Naive B cell (primary cell): Measurements from ENCODE around the gene XPNPEP3. TPM values are rescaled to one million over a fixed set of nuclear protein-coding genes. Genes with fewer than 3 reads are reported as not detected.

ENCODE experiments used
- ATAC-seq, 2 donors: fragments of 150-1000 bp; cut with Tn5 transposase; 2 replicates each; pipeline ENCODE4 v1.10.0; 2021; ENCODE audit warnings: low read depth in 2 of 2, mild to moderate bottlenecking in 2 of 2, moderate library complexity in 2 of 2
- DNase-seq: peaks from one replicate; pipeline ENCODE4 v3.0.0; 2022
- H3K27ac Mint-ChIP-seq, 6 donors: one replicate each; pipeline ENCODE4 v1.8.0; 2020 to 2022; ENCODE audit warnings: mild to moderate bottlenecking in 6 of 6, mixed read lengths in 6 of 6, moderate library complexity in 5 of 6, inconsistent platforms in 2 of 6
- H3K27me3 Mint-ChIP-seq, 3 donors: one replicate each; pipeline ENCODE4 v1.8.0; 2021 to 2022; ENCODE audit warnings: mixed read lengths in 3 of 3, mild to moderate bottlenecking in 1 of 3
- H3K36me3 Mint-ChIP-seq, 2 donors: one replicate each; pipeline ENCODE4 v1.8.0; 2020 to 2022; ENCODE audit warnings: mixed read lengths in 2 of 2, inconsistent platforms in 1 of 2, mild to moderate bottlenecking in 1 of 2
- H3K4me1 Mint-ChIP-seq, 3 donors: one replicate each; pipeline ENCODE4 v1.8.0; 2020 to 2022; ENCODE audit warnings: mixed read lengths in 3 of 3, inconsistent platforms in 1 of 3, mild to moderate bottlenecking in 1 of 3, moderate library complexity in 1 of 3
- H3K4me3 Mint-ChIP-seq, 8 donors: one replicate each; pipeline ENCODE4 v1.8.0; 2020 to 2022; ENCODE audit warnings: mild to moderate bottlenecking in 8 of 8, mixed read lengths in 8 of 8, moderate library complexity in 8 of 8, inconsistent platforms in 2 of 8
- H3K9me3 Mint-ChIP-seq, 7 donors: one replicate each; pipeline ENCODE4 v1.8.0; 2020 to 2022; ENCODE audit warnings: mixed read lengths in 7 of 7, mild to moderate bottlenecking in 5 of 7, inconsistent platforms in 2 of 7, moderate library complexity in 1 of 7
- polyA plus RNA-seq, 6 donors: library from polyadenylated mRNA; unstranded; fragments of 300-500 nt; fragmentation: Illumina TruSeq; gene quantifications; one replicate each; pipeline ENCODE4 v1.2.3, GENCODE V29; 2021; ENCODE audit warnings: low read depth in 6 of 6

XPNPEP3 gene
- polyA plus RNA-seq, 6 donors from 2014 or later: 2.5 to 14.9 (median 7.8) TPM

- DNase-seq (peak; percentile 63), ATAC-seq (peak; percentile 90)
- Mint-ChIP-seq H3K4me3 (peak overlapping the region in 7 of 8 donors; percentile 12 to 78 (median 62)), H3K4me1 (peaks cover 4 to 6% (median 5%) of the 10 kb centered on the region in 3 donors), H3K27ac (peak overlapping the region in 5 of 6 donors; percentile 21 to 85 (median 75)), H3K36me3 (peaks cover 0 to 18% of the 10 kb centered on the region in 2 donors), H3K9me3 (no peaks in the 10 kb centered on the region), H3K27me3 (no peaks in the 10 kb centered on the region)
Measured at GRCh38 chr22:40922484-40923303, 65.7 kb downstream of the XPNPEP3 start.

DNA sequence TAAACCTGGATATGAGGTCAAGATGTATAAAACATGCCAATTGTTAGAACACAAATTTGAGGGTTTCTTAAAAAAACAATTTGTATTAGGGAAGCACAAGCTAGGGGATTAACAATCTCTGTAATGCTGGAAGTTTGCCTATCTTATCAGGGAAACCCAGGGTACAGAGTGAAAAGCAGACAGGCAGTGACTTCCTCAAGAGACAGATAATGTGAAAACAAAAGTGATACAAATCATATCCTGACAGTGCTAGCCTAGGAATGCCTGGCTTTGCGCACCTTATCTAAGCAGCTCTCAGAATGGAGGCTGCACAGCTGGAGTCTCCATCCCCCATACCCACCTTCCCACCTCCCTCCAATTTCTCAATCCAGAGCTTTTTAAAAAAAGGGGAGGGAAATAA lies 71.7 kb downstream of the XPNPEP3 start:
- no peaks in the 10 kb centered on the region for H3K9me3 Mint-ChIP-seq
- H3K36me3 Mint-ChIP-seq: peaks cover 0 to 18% of the 10 kb centered on the region in 2 donors
- no peak overlapping the region for H3K27ac Mint-ChIP-seq
- no peaks in the 10 kb centered on the region for H3K4me1 Mint-ChIP-seq
- ATAC-seq (no peak), DNase-seq (no peak)
- H3K27me3 Mint-ChIP-seq: no peaks in the 10 kb centered on the region
- no peak overlapping the region for H3K4me3 Mint-ChIP-seq

DNA sequence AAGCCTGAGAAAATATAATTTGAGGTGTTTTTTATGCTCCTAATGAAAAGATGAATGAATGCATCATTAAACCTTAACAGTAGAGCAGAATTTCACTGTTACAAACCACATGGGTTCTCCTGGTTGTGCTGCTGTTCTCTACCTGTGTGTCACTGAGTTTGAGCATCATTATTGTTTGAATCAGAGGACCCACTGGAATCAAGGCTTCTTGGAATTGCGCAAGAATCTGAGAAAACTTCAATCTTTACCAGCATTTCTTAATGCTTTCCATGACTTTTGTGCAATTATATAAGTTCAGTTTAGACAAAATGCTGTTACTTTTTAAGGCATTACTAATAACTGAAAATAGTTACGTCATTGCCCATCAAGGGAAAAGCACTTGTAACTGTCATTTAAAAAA lies 75.4 kb downstream of the XPNPEP3 start:
- Mint-ChIP-seq H3K9me3 (no peaks in the 10 kb centered on the region), H3K27ac (no peak overlapping the region), H3K4me1 (no peaks in the 10 kb centered on the region), H3K4me3 (no peak overlapping the region), H3K36me3 (no peaks in the 10 kb centered on the region), H3K27me3 (no peaks in the 10 kb centered on the region)
- DNase-seq: no peak
- ATAC-seq: no peak

GRCh38 chr22:40939202-40939601 lies 82.3 kb downstream of the XPNPEP3 start:
- DNase-seq (no peak), ATAC-seq (no peak)
- Mint-ChIP-seq H3K9me3 (peaks cover 0 to 1% (median 0%) of the 10 kb centered on the region in 7 donors), H3K36me3 (no peaks in the 10 kb centered on the region), H3K27me3 (no peaks in the 10 kb centered on the region), H3K27ac (peak overlapping the region in 1 of 6 donors; percentile 18), H3K4me1 (peaks cover 9 to 34% (median 14%) of the 10 kb centered on the region in 3 donors), H3K4me3 (no peak overlapping the region)

DNA sequence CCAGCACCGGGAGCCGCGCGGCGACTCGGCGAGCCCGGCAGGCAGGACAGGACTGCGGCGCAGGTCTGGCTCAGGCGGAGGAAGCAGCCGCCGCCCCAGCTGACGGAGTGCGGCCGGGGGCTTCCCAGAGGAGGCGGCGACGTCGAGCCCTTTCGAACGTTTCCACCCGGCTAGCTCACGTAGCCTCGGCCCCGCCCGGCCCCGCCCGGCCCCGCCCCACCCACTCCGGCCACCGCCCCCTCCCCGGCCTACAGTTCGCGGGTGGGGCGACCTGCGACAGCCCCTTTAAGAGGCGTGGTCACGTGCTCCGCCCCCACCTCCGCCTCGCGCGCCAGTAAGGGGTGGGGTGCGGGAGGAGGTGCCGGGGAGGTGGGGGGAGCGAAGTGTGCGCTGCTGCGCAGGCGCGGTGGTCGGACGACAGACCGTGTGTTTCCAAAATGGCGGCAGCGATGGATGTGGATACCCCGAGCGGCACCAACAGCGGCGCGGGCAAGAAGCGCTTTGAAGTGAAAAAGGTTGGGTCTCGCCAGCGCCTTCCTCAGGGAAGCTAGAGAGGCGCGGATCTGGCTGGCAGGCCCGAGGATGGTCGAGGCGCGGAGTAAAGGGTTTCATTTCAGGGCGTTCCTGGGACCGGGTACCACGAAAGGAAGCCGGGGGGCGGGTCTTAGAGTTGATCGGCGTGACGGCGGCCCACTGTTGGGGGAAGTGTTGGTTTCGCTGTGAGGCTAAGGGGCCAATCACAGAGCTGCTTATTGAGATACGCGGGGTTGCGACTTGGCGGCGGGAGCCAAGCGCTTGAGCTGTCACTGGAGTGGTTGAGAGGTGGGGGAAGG lies 94.2 kb downstream of the XPNPEP3 start, which contains the start of gene RBX1:
Gene RBX1, plus strand, starts transcription at position 417 of the 833 bp plus-strand sequence. Its CDS starts 21 bp downstream, at position 438.
- Mint-ChIP-seq H3K9me3 (no peaks in the 10 kb centered on the region), H3K27me3 (no peaks in the 10 kb centered on the region), H3K27ac (peak within 1 kb of the TSS; percentile 98 to 100 (median 99)), H3K36me3 (no peaks in the 10 kb centered on the region), H3K4me1 (peaks cover 20 to 35% (median 31%) of the 10 kb centered on the region in 3 donors), H3K4me3 (peak within 1 kb of the TSS; percentile 91 to 100 (median 99))
- peak; percentile 99 for DNase-seq
- ATAC-seq: peak; percentile 76 to 79

DNA sequence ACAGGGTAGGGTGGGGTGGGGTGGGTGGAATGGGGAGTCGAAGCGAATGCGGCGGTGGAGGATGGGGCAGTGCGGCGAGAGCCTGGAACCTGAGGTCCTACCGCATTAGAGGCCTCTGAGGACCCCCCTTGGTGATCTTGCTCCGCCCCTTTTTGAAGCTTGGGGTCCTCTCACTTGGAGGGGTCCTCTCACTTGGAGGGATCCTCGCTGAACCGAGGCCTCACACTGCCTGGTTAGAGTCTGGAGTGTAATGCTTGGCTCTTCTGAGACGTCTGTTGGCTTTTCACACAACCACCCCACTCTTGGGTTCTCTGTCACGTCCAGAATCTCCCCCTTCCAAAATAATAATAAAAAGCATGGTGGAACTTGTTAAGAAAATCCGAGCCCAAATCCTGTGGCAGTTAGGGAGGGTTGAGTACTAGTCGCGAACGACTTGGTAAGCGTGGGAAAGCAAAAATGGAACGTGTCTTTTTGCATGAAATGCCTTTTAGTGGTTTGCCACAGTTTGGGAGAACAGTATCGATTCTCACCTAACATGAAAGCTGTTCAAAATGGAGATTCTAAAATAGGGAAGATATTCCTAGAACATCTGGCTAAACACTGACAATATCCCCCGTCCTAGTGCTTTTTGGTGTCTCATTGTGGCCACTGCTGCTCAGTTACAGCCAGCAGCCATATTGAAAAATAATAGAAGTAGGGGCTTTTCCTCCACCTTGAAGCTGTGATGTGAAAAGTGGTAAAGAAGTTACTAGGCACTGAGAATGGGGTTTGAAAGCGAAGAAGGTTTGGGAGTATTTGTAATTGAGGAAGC lies 95.1 kb downstream of the XPNPEP3 start:
- ATAC-seq: no peak
- H3K9me3 Mint-ChIP-seq: no peaks in the 10 kb centered on the region

GRCh38 chr22:40953471-40953870 lies 96.5 kb downstream of the XPNPEP3 start:
- no peak for DNase-seq
- ATAC-seq: no peak
- no peaks in the 10 kb centered on the region for H3K27me3 Mint-ChIP-seq
- H3K4me3 Mint-ChIP-seq: peak overlapping the region in 5 of 8 donors; percentile 7 to 91 (median 34)
- peaks cover 0 to 6% of the 10 kb centered on the region in 2 donors for H3K36me3 Mint-ChIP-seq
- peak overlapping the region in 4 of 6 donors; percentile 38 to 99 (median 64) for H3K27ac Mint-ChIP-seq
- peaks cover 22 to 40% (median 25%) of the 10 kb centered on the region in 3 donors for H3K4me1 Mint-ChIP-seq
- H3K9me3 Mint-ChIP-seq: no peaks in the 10 kb centered on the region

More for the DNA sequence above, 95.1 kb downstream of the XPNPEP3 start:
- H3K36me3 Mint-ChIP-seq: no peaks in the 10 kb centered on the region
- H3K4me1 Mint-ChIP-seq: peaks cover 20 to 35% (median 25%) of the 10 kb centered on the region in 3 donors
- H3K27ac Mint-ChIP-seq: peak overlapping the region; percentile 98 to 100 (median 99)
- DNase-seq: no peak
- H3K4me3 Mint-ChIP-seq: peak overlapping the region; percentile 91 to 100 (median 99)
- no peaks in the 10 kb centered on the region for H3K27me3 Mint-ChIP-seq

GRCh38 chr22:40954113-40954512 lies 97.2 kb downstream of the XPNPEP3 start:
- H3K27me3 Mint-ChIP-seq: no peaks in the 10 kb centered on the region
- no peaks in the 10 kb centered on the region for H3K9me3 Mint-ChIP-seq
- ATAC-seq (no peak), DNase-seq (no peak)
- H3K4me1 Mint-ChIP-seq: peaks cover 24 to 40% (median 25%) of the 10 kb centered on the region in 3 donors
- H3K27ac Mint-ChIP-seq: peak overlapping the region in 2 of 6 donors; percentile 9 to 24
- H3K36me3 Mint-ChIP-seq: peaks cover 0 to 7% of the 10 kb centered on the region in 2 donors
- H3K4me3 Mint-ChIP-seq: peak overlapping the region in 1 of 8 donors; percentile 91

DNA sequence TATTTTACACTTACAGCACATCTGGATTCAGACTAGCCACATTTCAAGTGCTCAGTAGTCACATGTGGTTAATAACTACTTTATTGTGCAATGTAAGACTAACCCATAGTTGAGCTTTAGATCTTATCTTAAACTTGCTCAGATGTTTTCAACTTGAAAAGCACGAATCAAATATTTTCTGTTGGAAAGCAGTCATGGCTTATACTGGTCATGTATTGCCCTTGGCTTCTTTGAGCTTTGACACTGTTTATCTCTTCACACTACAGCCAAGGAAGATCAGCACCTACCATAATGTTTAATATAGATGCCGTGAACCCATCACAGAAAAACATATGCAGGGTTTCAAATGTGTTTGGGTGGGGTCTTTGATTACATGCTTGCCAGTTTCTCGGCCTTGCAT lies 98.6 kb downstream of the XPNPEP3 start:
- no peak overlapping the region for H3K4me3 Mint-ChIP-seq
- H3K36me3 Mint-ChIP-seq: peaks cover 0 to 7% of the 10 kb centered on the region in 2 donors

DNA sequence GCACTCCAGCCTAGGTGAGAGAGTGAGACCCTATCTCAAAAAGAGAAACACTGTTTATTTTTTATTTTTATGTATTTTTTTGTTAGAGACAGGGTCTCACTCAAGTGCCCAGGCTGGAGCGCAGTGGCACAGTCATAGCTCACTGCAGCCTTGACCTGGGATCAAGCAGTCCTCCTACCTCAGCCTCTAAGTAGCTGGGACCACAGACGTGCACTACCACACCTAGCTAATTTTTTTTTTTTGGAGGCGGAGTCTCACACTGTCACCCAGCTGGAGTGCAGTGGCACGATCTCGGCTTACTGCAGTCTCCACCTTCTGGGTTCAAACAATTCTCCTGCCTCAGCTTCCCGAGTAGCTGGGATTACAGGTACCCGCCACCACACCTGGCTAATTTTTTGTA lies 100.7 kb downstream of the XPNPEP3 start:
- Mint-ChIP-seq H3K9me3 (no peaks in the 10 kb centered on the region), H3K4me1 (peaks cover 14 to 42% (median 18%) of the 10 kb centered on the region in 3 donors), H3K36me3 (peaks cover 0 to 7% of the 10 kb centered on the region in 2 donors), H3K27me3 (no peaks in the 10 kb centered on the region), H3K4me3 (no peak overlapping the region), H3K27ac (no peak overlapping the region)
- DNase-seq: no peak
- no peak for ATAC-seq

More for the DNA sequence above, 98.6 kb downstream of the XPNPEP3 start:
- Mint-ChIP-seq H3K27ac (peak overlapping the region in 1 of 6 donors; percentile 27), H3K27me3 (no peaks in the 10 kb centered on the region), H3K4me1 (peaks cover 24 to 47% (median 32%) of the 10 kb centered on the region in 3 donors), H3K9me3 (no peaks in the 10 kb centered on the region)
- ATAC-seq: no peak
- no peak for DNase-seq

- Mint-ChIP-seq H3K36me3 (peaks cover 0 to 7% of the 10 kb centered on the region in 2 donors), H3K4me1 (peaks cover 13 to 35% (median 16%) of the 10 kb centered on the region in 3 donors), H3K4me3 (no peak overlapping the region), H3K27ac (peak overlapping the region in 2 of 6 donors; percentile 26 to 77), H3K27me3 (no peaks in the 10 kb centered on the region), H3K9me3 (no peaks in the 10 kb centered on the region)
- ATAC-seq (no peak), DNase-seq (no peak)
Measured at GRCh38 chr22:40958299-40958698, 101.4 kb downstream of the XPNPEP3 start.

DNA sequence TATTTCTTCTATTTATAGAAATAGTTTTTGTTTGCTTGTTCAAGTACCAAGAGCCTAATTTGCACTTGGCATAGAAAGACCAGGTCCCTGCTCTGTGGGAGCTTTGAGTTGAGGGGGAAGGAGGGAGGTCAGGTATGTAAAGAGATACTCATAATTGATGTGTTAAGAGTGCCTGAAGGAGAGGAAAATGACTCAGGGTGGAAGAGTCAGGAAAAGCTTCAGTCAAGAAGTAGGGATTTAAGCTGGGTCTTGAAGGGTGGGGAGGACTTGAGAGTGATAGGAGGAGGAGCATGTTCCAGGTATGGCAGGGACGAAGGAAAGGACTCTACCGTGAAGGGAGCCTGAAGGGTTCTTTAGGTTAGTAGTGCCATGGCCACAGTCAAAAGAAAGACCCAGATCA lies 103.2 kb downstream of the XPNPEP3 start:
- Mint-ChIP-seq H3K4me1 (peaks cover 8 to 26% (median 11%) of the 10 kb centered on the region in 3 donors), H3K27ac (peak overlapping the region; percentile 5 to 76 (median 10)), H3K9me3 (no peaks in the 10 kb centered on the region), H3K36me3 (peaks cover 0 to 7% of the 10 kb centered on the region in 2 donors), H3K27me3 (no peaks in the 10 kb centered on the region), H3K4me3 (no peak overlapping the region)
- ATAC-seq (no peak), DNase-seq (no peak)
